ENCODE data around the gene ABTB2.

ABTB2 gene

DNA sequence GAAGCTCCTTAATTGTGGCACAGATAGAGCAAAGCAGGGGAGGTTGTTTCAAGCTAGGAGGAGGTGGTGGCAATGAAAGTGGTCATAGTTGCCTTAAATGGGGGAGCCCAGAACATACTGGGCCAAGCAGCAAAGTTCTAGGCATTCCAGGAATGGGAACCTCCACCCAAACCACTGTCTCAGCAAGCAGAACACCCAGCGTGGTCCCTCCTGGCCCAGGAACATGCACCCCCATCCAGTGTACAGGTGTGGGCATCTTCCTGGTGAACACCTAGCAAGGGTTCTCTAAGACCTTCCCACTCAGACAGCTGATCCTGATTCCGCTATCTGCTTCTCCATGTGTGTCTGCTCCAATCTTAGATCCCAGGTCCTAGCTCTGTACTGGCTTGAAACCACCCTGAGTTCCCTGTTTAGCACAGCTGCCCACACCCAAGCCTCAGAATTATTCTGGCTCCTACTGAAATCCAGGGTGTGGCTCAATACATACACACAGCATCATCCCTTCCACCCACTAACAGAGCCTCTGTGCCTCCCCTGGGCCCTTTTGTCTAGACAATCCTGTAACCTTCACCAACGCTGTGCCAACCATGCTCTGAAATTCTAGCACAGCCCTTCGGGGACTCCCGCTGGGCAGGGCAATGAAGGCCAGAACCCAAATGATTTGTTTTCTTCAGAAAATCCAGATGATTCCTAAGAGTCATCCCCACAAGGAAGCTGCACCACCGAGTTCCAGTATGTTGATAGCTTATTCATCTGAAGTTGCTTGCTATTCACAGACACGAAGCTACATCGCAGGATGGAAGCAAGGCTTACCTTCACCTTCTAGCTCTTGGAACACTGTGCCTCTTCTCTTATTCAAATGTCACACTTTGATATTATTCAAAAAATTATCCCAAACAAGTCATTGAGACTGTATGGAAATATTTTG lies 76.6 kb downstream of the ABTB2 start:
- no peak for DNase-seq

DNA sequence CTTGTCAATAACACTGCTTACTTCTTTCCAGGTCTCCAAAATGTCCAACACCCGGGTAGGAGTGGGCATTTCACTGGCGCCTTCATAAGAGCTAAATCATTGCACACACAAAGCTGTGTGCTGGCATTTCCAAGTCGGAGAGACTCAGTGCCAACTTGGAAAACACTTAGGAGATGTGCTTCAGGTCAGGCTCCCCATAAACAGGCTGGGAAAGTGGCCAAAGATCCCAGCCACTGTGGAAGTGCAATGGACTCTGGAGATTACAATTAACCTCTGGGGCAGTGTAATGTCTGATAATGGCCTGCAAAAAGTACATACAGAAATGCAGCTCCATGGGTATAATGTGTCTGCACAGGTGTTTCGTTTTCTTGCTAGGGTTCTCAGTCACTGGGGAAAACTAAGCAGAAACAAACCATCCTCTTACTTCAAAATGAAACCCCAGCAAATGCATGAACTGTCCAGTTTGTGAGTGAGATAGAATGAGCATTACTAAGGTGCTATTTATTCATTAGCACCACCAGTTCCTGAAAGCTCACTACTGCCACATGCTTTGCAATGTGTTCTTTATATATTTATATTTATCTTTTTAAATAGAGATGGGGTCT lies 79.0 kb downstream of the ABTB2 start:
- no peak for DNase-seq

DNA sequence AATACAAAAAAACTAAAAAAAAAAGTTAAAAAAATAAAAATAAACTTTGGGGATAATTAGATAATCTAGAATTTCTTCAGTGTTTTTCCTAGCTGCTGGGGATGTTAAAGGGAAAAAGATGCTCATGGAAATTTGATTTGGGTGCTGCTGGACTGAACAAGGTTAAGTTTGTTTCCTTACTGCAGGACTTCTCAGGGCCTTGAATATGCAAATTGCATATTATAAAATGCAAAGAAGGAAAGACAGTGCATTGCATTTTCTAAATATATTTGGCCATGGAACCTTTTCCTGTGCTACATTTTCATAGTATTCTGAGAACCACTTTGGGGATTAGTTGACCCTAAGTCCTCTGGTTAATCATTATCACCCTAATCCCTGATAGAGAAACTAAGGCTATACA lies 79.6 kb downstream of the ABTB2 start:
- no peak for DNase-seq

DNA sequence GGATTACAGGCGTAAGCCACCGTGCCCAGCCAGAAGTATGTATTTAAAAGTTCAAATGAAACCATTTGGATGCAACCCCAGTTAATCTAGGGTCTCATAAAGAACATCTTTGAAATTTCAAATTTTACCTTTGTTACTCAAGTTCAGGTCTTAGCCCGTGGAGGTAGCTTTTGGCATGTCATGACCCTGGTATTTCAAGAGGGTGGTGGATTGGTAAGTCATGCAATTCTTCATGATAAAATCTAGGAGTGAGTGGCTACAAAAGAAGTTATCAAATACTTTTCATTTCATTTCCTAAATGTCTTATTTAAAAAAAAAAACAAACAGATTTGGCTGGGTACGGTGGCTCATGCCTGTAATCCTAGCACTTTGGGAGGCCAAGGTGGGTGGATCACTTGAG lies 80.6 kb downstream of the ABTB2 start:
- no peak for DNase-seq

DNA sequence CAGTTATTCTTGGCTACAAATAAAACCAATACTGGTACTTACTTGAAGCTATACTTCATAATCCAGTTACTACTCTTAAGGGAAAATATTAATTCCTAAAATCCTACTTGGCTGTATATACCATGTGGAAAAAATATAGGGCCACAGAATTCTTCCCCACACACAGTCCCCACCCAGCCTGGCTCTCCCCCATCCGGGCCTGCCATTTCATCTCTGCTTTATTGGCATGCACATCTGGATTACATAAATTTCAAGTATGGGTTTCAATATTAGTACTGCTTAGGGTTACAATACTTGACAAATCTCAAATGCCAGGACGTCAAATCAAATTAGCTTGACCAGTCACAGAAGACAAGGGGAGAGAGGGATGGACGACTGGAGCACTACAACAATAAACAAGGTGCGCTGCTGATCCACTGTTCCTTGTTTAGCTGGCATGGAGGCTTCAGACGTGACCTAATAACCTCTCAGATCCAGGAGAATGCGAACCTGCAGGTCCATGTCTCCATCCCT lies 81.4 kb downstream of the ABTB2 start:
- DNase-seq, result no peak

- no peak for DNase-seq
Observed at GRCh38 chr11:34275486-34275885, 82.3 kb downstream of the ABTB2 start.

DNA sequence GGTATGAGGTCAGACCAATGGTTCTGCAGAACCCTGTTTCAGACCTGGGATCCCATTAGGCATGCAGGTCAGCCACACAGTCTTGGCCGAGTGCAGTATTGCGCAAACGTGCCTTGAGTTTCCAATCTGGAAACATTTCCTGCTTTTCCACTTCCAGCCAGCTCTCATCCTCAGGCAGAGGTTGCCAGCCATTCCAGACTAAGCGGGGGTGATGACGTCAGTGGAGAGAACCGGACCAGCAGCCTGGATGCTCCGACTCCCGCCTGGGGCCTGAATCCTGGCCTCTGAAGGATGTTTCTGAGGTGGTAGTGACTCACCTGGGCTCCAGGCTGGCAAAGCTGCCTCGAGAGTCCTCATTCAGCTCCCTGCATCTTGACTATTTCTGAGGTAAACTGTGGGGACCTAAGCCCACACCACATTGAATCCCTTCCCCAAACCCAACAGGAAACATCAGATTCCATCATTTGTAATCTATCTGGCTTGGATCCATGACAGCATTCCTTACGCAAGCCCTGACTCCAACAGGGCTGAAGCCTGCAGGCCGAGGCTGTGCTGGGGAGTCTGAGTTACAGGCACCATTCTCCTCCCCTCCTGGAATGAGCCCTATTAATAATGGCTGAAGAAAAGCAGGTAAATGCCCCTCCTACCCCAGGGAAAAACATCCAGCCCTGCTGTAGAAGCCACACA lies 83.0 kb downstream of the ABTB2 start:
- DNase-seq, result peak; percentile 97

DNA sequence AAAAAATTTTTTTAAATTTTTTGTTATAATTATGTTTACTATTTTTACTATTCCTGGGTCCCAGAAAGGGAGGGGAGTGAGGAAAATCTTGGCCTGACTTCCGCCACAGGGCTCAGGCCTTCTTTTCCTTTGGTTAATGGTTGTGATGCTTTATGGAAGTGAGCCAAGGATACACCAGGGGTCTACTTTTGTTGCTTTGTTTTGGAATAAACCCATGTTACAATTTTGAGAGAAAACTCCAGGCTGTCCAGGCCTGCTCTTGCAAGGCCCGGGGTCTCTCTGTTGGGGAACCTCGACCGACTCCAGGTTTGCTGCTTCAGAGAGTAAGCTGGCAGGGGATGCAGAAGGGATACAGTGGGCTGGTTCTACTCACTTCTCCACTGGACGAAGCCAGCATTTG lies 84.7 kb downstream of the ABTB2 start:
- no peak for DNase-seq

GRCh38 chr11:34271727-34272126 lies 86.1 kb downstream of the ABTB2 start:
- DNase-seq, result no peak

GRCh38 chr11:34270711-34271110 lies 87.1 kb downstream of the ABTB2 start:
- no peak for DNase-seq

DNA sequence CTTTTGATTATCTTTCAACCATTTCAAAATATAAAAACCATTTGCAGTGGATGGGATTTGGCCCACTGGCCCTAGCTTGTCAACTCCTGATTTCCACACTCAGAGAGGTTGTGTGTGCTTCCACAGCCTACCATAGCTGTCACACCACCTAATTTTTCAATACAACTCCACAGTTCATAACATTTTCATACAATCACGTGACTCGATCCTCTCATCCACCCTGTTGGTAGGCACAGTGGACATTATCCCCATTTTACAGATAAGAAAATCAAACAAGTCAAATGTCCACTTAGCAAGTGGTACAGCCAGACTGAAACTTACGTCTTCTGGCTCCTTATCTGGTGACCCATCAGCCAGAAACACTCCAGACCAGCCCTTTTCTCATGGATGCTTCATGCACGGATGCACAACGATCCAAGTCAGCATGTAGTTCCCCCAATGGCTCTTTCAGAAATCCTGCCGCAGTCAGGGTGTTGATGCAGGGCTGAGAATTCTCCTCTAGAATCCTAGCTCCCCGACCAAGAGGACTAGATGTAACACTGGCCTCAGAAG lies 88.0 kb downstream of the ABTB2 start:
- no peak for DNase-seq

DNA sequence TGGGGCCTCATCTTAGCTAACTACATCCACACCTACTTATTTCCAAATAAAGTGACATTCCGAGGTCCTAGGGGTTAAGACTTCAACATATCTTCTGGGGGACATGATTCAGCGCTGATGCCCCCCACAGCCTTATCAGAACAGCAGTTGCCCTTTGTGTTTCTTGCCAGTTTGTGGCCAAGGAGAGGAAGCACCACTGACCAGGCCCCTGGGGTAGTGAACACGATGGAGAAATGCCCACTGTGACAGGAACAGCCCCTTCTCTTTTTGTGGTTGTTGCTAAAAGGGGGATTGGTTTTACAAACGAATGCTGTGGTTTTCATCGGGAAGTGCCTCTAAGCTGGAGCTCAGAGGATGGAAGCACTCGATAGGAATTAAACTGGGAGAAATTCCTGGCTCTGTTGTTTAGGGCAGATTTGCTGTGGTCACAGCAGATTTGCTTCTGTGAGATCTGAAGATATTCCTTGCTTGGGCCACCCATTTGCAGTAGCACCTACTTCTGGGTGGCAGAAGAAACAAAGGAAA lies 88.8 kb downstream of the ABTB2 start:
- peak; percentile 27 for DNase-seq

DNA sequence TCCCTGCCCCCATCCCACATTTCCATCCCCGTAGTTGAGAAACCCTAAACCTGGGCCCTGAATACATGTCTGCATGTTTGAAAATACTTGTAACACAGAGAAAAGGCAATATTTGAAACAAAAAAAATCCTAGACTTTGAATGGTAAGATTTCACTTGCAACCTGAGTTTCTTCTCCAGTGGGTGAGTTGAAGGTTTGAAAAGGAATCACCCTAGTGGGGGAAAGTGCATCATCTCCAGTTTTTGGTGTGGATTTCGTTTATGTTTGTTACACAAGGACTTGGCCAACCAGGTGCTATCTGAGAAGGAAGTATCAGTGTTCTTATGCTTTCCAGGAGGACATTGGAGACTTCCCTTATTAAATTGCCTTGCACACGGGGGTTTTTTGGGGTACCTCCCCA lies 90.4 kb downstream of the ABTB2 start:
- DNase-seq, result no peak

DNA sequence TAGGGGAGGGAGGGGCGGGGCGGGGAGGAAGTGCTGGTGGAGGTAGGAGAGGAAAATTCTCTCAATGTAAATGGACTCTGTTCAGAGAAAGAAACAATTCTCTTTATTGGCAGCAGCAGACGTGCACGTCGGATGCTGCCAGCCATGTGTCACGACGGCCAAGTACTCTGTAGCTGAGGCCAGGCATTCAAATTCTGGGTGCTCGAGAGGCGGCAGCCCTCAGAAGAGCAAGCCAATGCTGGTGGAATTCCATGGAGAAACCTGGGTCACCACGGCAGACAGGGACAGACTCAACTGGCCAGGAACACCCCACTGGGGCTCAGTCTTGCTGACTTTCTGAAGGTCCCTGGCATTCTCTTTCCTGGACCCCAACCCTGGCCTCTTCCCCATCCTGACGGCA lies 90.8 kb downstream of the ABTB2 start:
- no peak for DNase-seq

GRCh38 chr11:34266090-34266912 lies 91.5 kb downstream of the ABTB2 start:
- DNase-seq, result peak; percentile 97

GRCh38 chr11:34264303-34265110 lies 93.3 kb downstream of the ABTB2 start:
- DNase-seq, result no peak

- DNase-seq, result peak; percentile 79
Observed at GRCh38 chr11:34263441-34264091, 94.2 kb downstream of the ABTB2 start.

DNA sequence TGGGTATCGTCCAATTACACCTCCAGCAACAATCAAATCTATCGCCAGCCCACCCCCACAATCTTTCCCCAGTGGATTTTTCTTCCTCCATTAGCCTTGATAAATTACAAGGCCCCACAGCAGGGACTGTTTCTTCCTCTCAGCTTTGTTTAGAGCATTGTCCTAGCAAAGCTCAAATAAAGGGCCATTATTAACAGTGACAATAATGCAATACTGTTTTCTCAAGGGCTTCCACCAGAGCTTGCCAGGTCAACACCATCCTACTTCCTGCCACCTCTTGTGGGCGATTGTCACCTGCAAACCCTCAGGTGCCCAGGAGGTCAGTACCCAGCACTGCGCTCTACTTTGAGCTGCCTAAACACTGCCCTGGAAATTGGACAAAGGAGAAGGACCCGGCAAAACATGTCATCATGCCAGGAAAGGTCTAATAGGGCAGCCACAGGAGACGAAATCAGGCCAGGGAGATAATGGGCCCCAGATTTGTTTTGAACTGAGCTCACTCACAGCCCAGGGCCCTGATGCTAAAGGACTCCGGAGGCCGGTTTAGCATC lies 95.2 kb downstream of the ABTB2 start:
- no peak for DNase-seq

- no peak for DNase-seq
Observed at GRCh38 chr11:34261820-34262219, 96.0 kb downstream of the ABTB2 start.

GRCh38 chr11:34261095-34261494 lies 96.7 kb downstream of the ABTB2 start:
- no peak for DNase-seq
